ENCODE data around the gene VWCE. TPM values are rescaled to one million over a fixed set of nuclear protein-coding genes. Genes with fewer than 3 reads are reported as not detected.

Gene VWCE
- total and polyA plus RNA-seq, 9 of the 15 experiments (the other 6 are each of a cell fraction or from before 2014, with no cell fraction given), result 0.06 to 1.6 (median 0.63) TPM; not detected in 1

GRCh38 chr11:61336171-61336935, 41.2 kb upstream of the VWCE start:
- Histone ChIP-seq H2AFZ (ENCODE audit: low read depth, low read length) (peak overlapping the region; percentile 90), H3K9me3 (replicated peaks; ENCODE audit: control insufficient read depth, insufficient read depth, low read depth, low read length) (no peaks in the 10 kb centered on the region), H4K20me1 (replicated peaks; ENCODE audit: control insufficient read depth, insufficient read depth, low read length) (peaks cover 7% of the 10 kb centered on the region), H3K9ac (ENCODE audit: insufficient read depth in 1 of 2, low read depth in 2 of 2, low read length in 2 of 2) (peak overlapping the region; percentile 86 to 99), H3K4me1 (replicated peaks in 1 of 2; ENCODE audit: control insufficient read depth in 2 of 2, insufficient read depth in 2 of 2, low read length in 2 of 2) (peaks cover 41 to 65% of the 10 kb centered on the region in 2 experiments; a peak in 4 of 5 replicates), H3K36me3 (ENCODE audit: control insufficient read depth, insufficient read depth, low read length) (peaks cover 11% of the 10 kb centered on the region; the same call in 2 of the 3 replicates), H3K79me2 (ENCODE audit: control insufficient read depth, insufficient read depth, low read length) (peaks cover 33% of the 10 kb centered on the region), H3K4me3 (no peak overlapping the region), H3K9me1 (ENCODE audit: control insufficient read depth, insufficient read depth, low read length) (no peaks in the 10 kb centered on the region), H3K27ac (ENCODE audit: extremely low read depth, low read depth, low read length) (peak overlapping the region; percentile 80), H3K27me3 (ENCODE audit: control insufficient read depth in 2 of 2, insufficient read depth in 2 of 2, low read length in 2 of 2) (no peaks in the 10 kb centered on the region), H3K4me2 (ENCODE audit: insufficient read depth, low read length) (no peak overlapping the region; the same call in 1 of the 2 replicates)
- in situ Hi-C loops (cut with MboI), result loop anchor here (5.0 kb wide), 1 partner anchor 51 kb away; no protein-coding TSS in a partner anchor
- FAIRE-seq, result peak; percentile 80
- POLR2A ChIA-PET, result interaction anchor here (0.7 to 3.2 kb wide), 14 partner anchors 9 to 1375 kb away, joined by 3 to 19 read pairs (median 4); partner anchors contain the start of genes CYB561A3 and TMEM138
- 28% methylated on average over 8 of the region's 8 CpGs for WGBS (ENCODE audit: insufficient coverage, low coverage, missing lambda C conversion rate)
- peak; percentile 82 to 93 (median 86) for DNase-seq (ENCODE audit: extremely low read depth in 1 of 4, low spot score in 3 of 4)
- peak; percentile 72 for ATAC-seq
- no TSS peak for BruUV-seq (replicated peaks)
- CTCF ChIA-PET (ENCODE audit: low intra/inter-chr PET ratio), result interaction anchor here (0.6 to 8.5 kb wide), 5 partner anchors 49 to 292 kb away, joined by 3 to 135 read pairs (median 5); no protein-coding TSS in a partner anchor
- intact Hi-C loops (cut with micrococcal nuclease), result loop anchor here (1.0 kb wide), 1 partner anchor 49 kb away; no protein-coding TSS in a partner anchor
- TF ChIP-seq ARNT (IDR thresholded peaks at IDR 0.05) (no peak), ZNF24 (IDR thresholded peaks at IDR 0.05) (no peak), ARID4B (CRISPR knock-in tag; IDR thresholded peaks at IDR 0.05) (0 out of 2 replicates have a peak, but pooled peaks have one; percentile 48), ILF3 (IDR thresholded peaks at IDR 0.05; ENCODE audit: borderline replicate concordance) (no peak), CREB1 (IDR thresholded peaks at IDR 0.05) (no peak), CREB1 (CRISPR knock-in tag; IDR thresholded peaks at IDR 0.05) (peak; percentile 35; the same call in 1 of the 2 replicates), TOE1 (IDR thresholded peaks at IDR 0.05; ENCODE audit: borderline replicate concordance) (no peak), TOE1 (CRISPR knock-in tag; IDR thresholded peaks at IDR 0.05; ENCODE audit: borderline replicate concordance, low read depth) (no peak), IRF2 (CRISPR knock-in tag; IDR thresholded peaks at IDR 0.05) (no peak), NCOA4 (IDR thresholded peaks at IDR 0.05; ENCODE audit: partially characterized antibody) (no peak), JUNB (CRISPR knock-in tag; conservative IDR thresholded peaks at IDR 0.05) (no peak), ZNF165 (CRISPR knock-in tag; IDR thresholded peaks at IDR 0.05; ENCODE audit: borderline replicate concordance) (no peak)
- TF ChIP-seq, protein P1, sequence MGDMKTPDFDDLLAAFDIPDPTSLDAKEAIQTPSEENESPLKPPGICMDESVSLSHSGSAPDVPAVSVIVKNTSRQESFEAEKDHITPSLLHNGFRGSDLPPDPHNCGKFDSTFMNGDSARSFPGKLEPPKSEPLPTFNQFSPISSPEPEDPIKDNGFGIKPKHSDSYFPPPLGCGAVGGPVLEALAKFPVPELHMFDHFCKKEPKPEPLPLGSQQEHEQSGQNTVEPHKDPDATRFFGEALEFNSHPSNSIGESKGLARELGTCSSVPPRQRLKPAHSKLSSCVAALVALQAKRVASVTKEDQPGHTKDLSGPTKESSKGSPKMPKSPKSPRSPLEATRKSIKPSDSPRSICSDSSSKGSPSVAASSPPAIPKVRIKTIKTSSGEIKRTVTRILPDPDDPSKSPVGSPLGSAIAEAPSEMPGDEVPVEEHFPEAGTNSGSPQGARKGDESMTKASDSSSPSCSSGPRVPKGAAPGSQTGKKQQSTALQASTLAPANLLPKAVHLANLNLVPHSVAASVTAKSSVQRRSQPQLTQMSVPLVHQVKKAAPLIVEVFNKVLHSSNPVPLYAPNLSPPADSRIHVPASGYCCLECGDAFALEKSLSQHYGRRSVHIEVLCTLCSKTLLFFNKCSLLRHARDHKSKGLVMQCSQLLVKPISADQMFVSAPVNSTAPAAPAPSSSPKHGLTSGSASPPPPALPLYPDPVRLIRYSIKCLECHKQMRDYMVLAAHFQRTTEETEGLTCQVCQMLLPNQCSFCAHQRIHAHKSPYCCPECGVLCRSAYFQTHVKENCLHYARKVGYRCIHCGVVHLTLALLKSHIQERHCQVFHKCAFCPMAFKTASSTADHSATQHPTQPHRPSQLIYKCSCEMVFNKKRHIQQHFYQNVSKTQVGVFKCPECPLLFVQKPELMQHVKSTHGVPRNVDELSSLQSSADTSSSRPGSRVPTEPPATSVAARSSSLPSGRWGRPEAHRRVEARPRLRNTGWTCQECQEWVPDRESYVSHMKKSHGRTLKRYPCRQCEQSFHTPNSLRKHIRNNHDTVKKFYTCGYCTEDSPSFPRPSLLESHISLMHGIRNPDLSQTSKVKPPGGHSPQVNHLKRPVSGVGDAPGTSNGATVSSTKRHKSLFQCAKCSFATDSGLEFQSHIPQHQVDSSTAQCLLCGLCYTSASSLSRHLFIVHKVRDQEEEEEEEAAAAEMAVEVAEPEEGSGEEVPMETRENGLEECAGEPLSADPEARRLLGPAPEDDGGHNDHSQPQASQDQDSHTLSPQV (IDR thresholded peaks at IDR 0.05), result peak; percentile 80; the same call in 1 of the 2 replicates
